Skeletal muscle tissue (tissue), 4 donors: Measurements from ENCODE around the gene SLC25A21. TPM values are rescaled to one million over a fixed set of nuclear protein-coding genes. Genes with fewer than 3 reads are reported as not detected.

ENCODE experiments used
- H3K27ac ChIP-seq: one replicate; pipeline ENCODE4 v1.7.0; 2013; ENCODE audit warnings: mild to moderate bottlenecking, low read depth, low read length, inconsistent platforms
- H3K27me3 ChIP-seq, 3 donors: one replicate each; pipeline ENCODE4 v1.7.0; 2013; ENCODE audit warnings: low read length in 3 of 3; ENCODE audit not compliant: control insufficient read depth in 3 of 3, insufficient read depth in 3 of 3
- H3K36me3 ChIP-seq, 3 donors: one replicate each; pipeline ENCODE4 v1.7.0; 2013; ENCODE audit warnings: low read length in 3 of 3; ENCODE audit not compliant: control insufficient read depth in 3 of 3, insufficient read depth in 3 of 3
- H3K4me1 ChIP-seq, 3 donors: one replicate each; pipeline ENCODE4 v1.7.0; 2013; ENCODE audit warnings: low read length in 3 of 3, mild to moderate bottlenecking in 3 of 3; ENCODE audit not compliant: control insufficient read depth in 3 of 3, insufficient read depth in 3 of 3
- H3K4me3 ChIP-seq, 3 donors: one replicate each; pipeline ENCODE4 v1.7.0; 2013; ENCODE audit warnings: low read length in 3 of 3
- H3K9ac ChIP-seq, 3 donors: one replicate each; pipeline ENCODE4 v1.7.0; 2013; ENCODE audit warnings: low read length in 3 of 3, mild to moderate bottlenecking in 3 of 3, moderate library complexity in 2 of 3, low read depth in 1 of 3
- H3K9me3 ChIP-seq, 3 donors: one replicate each; pipeline ENCODE4 v1.7.0; 2013; ENCODE audit warnings: low read length in 3 of 3; ENCODE audit not compliant: control insufficient read depth in 3 of 3
- total RNA-seq: library from RNA; depleted of rRNA; stranded (reverse); fragments of >200 nt; gene quantifications from one replicate; pipeline ENCODE4 v1.2.3, GENCODE V29; 2014
- donor health status: Osteomylitis.

The SLC25A21 gene
- total RNA-seq, 1 donor from 2014 or later, result 2.1 TPM

DNA sequence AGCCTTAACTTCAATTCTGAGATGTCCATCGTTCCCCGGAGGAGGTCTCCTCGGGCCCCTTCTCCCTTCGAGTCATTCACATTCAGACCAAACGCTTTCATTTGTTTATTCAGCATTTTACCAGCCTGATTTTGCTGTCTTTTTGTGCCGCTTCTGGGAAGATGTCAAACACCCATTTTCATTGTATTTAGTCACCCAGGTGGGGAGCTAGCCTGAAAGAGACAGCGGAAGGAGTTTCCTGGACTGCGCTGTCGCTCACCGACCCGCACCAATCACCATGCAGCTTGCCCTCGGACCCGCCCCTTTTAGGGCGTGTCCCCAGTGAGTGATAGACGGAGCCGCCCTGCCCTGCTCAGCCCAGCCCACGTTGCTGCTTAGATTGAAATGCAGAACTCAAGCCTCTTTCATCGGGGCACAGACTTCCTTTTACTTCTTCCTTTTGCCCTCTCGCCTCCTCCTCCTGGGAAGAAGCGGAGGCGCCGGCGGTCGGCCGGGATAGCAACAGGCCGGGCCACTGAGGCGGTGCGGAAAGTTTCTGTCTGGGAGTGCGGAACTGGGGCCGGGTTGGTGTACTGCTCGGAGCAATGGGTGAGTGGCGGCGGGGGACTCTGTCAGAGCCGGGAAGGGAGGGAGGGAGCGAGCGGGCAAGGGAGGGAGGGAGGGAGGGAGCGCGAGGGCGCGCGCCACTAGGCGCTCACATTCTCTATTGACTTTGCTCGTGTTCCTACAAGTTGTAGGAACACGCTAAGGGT lies 510.7 kb downstream of the SLC25A21 start, which contains the start of gene PAX9:
TSS of gene PAX9 (plus strand) at position 355 of the 752 bp plus-strand sequence. CDS start at position 585, 230 bp downstream.
- peak within 1 kb of the TSS; percentile 56 to 72 (median 68) for H3K4me3 ChIP-seq
- no peaks in the 10 kb centered on the region for H3K9me3 ChIP-seq
- H3K36me3 ChIP-seq, result no peaks in the 10 kb centered on the region
- peaks cover 97 to 98% (median 97%) of the 10 kb centered on the region in 3 donors for H3K27me3 ChIP-seq
- H3K27ac ChIP-seq, result no peak within 1 kb of the TSS
- no peak within 1 kb of the TSS for H3K9ac ChIP-seq
- peaks cover 38 to 46% (median 41%) of the 10 kb centered on the region in 3 donors for H3K4me1 ChIP-seq

- H3K9ac ChIP-seq, result no peak overlapping the region
- H3K27me3 ChIP-seq, result peaks cover 97 to 98% (median 97%) of the 10 kb centered on the region in 3 donors
- no peak overlapping the region for H3K27ac ChIP-seq
- no peaks in the 10 kb centered on the region for H3K9me3 ChIP-seq
- no peaks in the 10 kb centered on the region for H3K36me3 ChIP-seq
- peak overlapping the region; percentile 56 to 72 (median 67) for H3K4me3 ChIP-seq
- H3K4me1 ChIP-seq, result peaks cover 45 to 53% (median 48%) of the 10 kb centered on the region in 3 donors
Observed at GRCh38 chr14:36660736-36661505, 511.5 kb downstream of the SLC25A21 start.

GRCh38 chr14:36659822-36660735 lies 512.3 kb downstream of the SLC25A21 start:
- H3K27me3 ChIP-seq, result peaks cover 98 to 99% (median 99%) of the 10 kb centered on the region in 3 donors
- no peak overlapping the region for H3K4me3 ChIP-seq
- H3K27ac ChIP-seq, result no peak overlapping the region
- peaks cover 46 to 53% (median 49%) of the 10 kb centered on the region in 3 donors for H3K4me1 ChIP-seq
- no peaks in the 10 kb centered on the region for H3K9me3 ChIP-seq
- H3K36me3 ChIP-seq, result no peaks in the 10 kb centered on the region
- H3K9ac ChIP-seq, result no peak overlapping the region

GRCh38 chr14:36659010-36659821 lies 513.2 kb downstream of the SLC25A21 start:
- H3K4me3 ChIP-seq, result no peak overlapping the region
- H3K27me3 ChIP-seq, result peaks cover 98 to 99% (median 98%) of the 10 kb centered on the region in 3 donors
- no peak overlapping the region for H3K27ac ChIP-seq
- H3K9ac ChIP-seq, result no peak overlapping the region
- H3K4me1 ChIP-seq, result peaks cover 45 to 59% (median 48%) of the 10 kb centered on the region in 3 donors
- no peaks in the 10 kb centered on the region for H3K9me3 ChIP-seq
- no peaks in the 10 kb centered on the region for H3K36me3 ChIP-seq

DNA sequence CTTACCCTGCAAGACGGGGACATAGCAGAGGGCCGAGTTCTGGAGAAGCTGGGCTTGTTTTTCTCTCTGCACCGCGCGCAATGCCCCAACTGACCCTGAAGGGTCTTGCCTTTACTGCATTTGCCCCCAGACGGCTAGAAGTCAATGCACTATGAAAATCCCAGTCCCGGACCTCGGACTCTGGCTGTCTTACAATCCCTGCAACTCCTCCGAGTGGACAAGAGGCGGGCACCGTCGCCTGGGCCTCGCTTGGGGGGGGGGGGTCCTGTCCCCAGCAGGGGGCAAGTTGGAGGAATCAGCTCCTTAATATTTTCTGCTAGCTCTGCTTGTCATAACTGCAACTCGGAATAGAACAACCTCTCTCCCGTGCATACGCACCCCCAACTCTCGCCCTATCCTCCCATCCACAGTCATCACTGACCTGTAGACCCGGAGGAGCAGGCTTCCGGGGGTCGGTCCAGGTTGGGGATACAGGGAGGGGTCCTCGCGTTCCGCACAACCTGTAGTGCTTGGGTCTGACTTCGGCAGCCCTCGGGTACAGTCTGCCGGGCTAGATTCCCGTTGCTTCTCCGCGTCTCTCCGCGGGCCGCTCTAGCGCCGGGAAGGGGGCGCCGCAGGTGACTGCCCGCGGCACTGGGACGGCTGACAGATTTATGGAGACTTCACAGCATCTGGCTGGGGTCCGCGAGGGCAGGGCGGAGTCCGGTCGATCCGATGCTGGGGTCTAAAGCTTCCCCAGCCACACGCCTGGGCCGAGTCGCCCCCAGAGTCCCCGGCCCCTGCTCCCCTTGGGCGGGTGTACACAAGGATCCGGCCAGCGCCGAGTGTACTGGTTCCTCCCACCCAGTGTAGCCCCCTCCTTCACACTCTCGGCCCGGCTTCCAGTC lies 514.0 kb downstream of the SLC25A21 start:
- Histone ChIP-seq H3K27ac (no peak overlapping the region), H3K27me3 (peaks cover 98 to 99% (median 98%) of the 10 kb centered on the region in 3 donors), H3K9me3 (no peaks in the 10 kb centered on the region), H3K4me1 (peaks cover 39 to 51% (median 41%) of the 10 kb centered on the region in 3 donors), H3K9ac (no peak overlapping the region), H3K4me3 (no peak overlapping the region), H3K36me3 (no peaks in the 10 kb centered on the region)

- H3K36me3 ChIP-seq, result no peaks in the 10 kb centered on the region
- H3K9me3 ChIP-seq, result no peaks in the 10 kb centered on the region
- peaks cover 98 to 99% (median 98%) of the 10 kb centered on the region in 3 donors for H3K27me3 ChIP-seq
- H3K4me1 ChIP-seq, result peaks cover 31 to 43% (median 33%) of the 10 kb centered on the region in 3 donors
- H3K27ac ChIP-seq, result no peak overlapping the region
- peak overlapping the region in 2 of 3 donors; percentile 30 to 41 for H3K4me3 ChIP-seq
- H3K9ac ChIP-seq, result peak overlapping the region in 1 of 3 donors; percentile 25
Observed at GRCh38 chr14:36657399-36658122, 514.8 kb downstream of the SLC25A21 start.

GRCh38 chr14:36656687-36657398 lies 515.6 kb downstream of the SLC25A21 start:
- peaks cover 25 to 37% (median 28%) of the 10 kb centered on the region in 3 donors for H3K4me1 ChIP-seq

More at GRCh38 chr14:36656687-36657398, 515.6 kb downstream of the SLC25A21 start:
- H3K9me3 ChIP-seq, result no peaks in the 10 kb centered on the region
- H3K27ac ChIP-seq, result no peak overlapping the region
- H3K9ac ChIP-seq, result no peak overlapping the region
- H3K36me3 ChIP-seq, result no peaks in the 10 kb centered on the region
- H3K4me3 ChIP-seq, result peak overlapping the region in 2 of 3 donors; percentile 30 to 41
- H3K27me3 ChIP-seq, result peaks cover 94 to 97% (median 96%) of the 10 kb centered on the region in 3 donors
